Fibroblast of lung (primary cell): ENCODE measurements around the gene RGS12.

Source experiments
- EZH2 ChIP-seq: IDR thresholded peaks from 2 replicates; pipeline ENCODE4 v1.5.1; 2012; ENCODE audit warnings: low read length, control low read depth, mild to moderate bottlenecking; ENCODE audit errors: missing control alignments
- TF ChIP-seq, protein P1 (sequence below), 2 donors: IDR thresholded peaks in 1 of 2; conservative IDR thresholded peaks in 1 of 2; 1 replicate in 1 of 2; 2 replicates in 1 of 2; pipeline ENCODE4 v1.5.1; 2011 to 2012; ENCODE audit warnings: low read length in 2 of 2, control low read depth in 1 of 2, inconsistent platforms in 1 of 2, low read depth in 1 of 2, mild to moderate bottlenecking in 1 of 2

GRCh38 chr4:3257103-3257555, 35.7 kb upstream of the RGS12 start:
- TF ChIP-seq, protein P1, sequence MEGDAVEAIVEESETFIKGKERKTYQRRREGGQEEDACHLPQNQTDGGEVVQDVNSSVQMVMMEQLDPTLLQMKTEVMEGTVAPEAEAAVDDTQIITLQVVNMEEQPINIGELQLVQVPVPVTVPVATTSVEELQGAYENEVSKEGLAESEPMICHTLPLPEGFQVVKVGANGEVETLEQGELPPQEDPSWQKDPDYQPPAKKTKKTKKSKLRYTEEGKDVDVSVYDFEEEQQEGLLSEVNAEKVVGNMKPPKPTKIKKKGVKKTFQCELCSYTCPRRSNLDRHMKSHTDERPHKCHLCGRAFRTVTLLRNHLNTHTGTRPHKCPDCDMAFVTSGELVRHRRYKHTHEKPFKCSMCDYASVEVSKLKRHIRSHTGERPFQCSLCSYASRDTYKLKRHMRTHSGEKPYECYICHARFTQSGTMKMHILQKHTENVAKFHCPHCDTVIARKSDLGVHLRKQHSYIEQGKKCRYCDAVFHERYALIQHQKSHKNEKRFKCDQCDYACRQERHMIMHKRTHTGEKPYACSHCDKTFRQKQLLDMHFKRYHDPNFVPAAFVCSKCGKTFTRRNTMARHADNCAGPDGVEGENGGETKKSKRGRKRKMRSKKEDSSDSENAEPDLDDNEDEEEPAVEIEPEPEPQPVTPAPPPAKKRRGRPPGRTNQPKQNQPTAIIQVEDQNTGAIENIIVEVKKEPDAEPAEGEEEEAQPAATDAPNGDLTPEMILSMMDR (conservative IDR thresholded peaks at IDR 0.05 in 1 of 2, IDR thresholded peaks at IDR 0.05 in 1 of 2; ENCODE audit: low read depth in 1 of 2, low read length in 2 of 2), result no peak
- no peak for TF ChIP-seq EZH2
